GM18519 (cell line): Measurements from ENCODE around the gene SMAP1.

Experiments used
- ATAC-seq: cut with Tn5 transposase; IDR thresholded peaks from one replicate; pipeline ENCODE4 v1.9.1; 2021; ENCODE audit warnings: mild to moderate bottlenecking, moderate library complexity; ENCODE audit not compliant: unreplicated experiment, low FRiP score

Gene SMAP1

DNA sequence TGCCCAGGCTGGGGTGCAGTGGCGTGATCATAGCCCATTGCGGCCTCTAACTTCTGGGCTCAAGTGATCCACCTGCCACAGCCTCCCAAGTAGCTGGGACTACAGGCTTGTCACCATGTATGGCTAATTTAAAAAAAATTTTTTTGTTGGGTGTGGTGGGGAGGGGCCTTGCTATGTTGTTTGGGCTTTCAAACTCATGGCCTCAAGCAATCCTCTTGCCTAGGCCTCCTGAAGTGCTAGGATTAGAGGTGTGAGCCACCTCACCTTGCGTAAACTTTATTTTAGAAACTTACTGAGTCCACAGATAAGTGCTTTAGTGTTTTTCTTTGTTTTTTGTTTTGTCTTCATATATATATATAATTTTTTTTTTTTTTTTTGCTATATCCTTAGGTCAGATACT is 9.1 kb downstream of the SMAP1 start:
- no peak for ATAC-seq

GRCh38 chr6:70680396-70680795 is 12.7 kb downstream of the SMAP1 start:
- no peak for ATAC-seq

GRCh38 chr6:70684794-70685493 is 17.3 kb downstream of the SMAP1 start:
- no peak for ATAC-seq

DNA sequence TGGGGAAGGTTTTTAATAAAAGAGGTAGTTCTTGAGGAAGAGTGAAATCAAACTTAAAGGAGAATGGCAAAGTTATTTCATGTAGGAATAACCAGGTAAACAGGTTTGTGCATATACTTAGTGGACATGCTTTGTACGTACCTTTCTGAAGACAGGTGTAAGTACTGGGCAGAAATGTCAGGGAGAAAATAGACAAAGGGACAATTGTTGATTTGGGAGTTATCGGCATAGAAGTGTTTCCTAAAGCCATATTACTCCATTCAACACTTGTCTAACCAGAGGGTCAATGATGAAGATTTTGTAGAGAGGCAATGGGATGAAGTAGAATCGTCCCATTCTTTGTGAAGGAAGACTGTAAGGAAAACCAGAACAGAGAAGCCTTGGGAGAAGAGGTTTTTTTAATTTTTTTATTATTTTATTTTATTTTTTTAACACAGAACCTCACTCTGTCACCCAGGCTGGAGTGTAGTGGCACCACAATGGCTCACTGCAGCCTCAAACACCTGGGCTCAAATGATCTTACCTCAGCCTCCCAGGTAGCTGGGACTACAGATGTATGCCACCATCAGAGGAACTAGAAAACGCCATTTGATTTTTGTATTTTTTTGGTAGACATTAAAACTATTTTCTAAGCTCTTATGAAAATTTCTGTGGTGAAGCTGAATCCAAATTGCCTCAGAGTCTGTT is 18.0 kb downstream of the SMAP1 start:
- no peak for ATAC-seq

GRCh38 chr6:70686548-70687133 is 19.0 kb downstream of the SMAP1 start:
- no peak for ATAC-seq

GRCh38 chr6:70693887-70694286 is 26.2 kb downstream of the SMAP1 start:
- ATAC-seq: no peak

DNA sequence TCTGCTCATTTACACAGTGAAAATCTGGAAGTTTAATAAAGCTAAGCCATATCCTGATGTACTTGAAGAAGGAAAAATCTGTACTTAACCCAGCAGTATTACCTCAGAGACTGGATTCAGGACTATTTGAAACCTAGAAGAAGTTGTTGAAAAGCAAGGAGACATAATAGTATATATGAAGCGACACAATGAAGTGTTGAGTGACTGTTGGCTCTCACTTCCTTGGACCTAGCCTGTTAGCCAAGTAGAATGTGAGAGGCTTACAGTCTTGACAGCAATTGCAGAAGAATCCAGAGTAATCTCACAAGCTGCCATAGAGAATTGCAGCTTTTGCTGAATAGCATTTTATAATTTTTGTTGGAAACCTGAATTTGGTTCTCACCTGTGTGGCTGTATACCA is 26.7 kb downstream of the SMAP1 start:
- ATAC-seq: no peak

GRCh38 chr6:70700922-70701876 is 33.5 kb downstream of the SMAP1 start:
- ATAC-seq: no peak

DNA sequence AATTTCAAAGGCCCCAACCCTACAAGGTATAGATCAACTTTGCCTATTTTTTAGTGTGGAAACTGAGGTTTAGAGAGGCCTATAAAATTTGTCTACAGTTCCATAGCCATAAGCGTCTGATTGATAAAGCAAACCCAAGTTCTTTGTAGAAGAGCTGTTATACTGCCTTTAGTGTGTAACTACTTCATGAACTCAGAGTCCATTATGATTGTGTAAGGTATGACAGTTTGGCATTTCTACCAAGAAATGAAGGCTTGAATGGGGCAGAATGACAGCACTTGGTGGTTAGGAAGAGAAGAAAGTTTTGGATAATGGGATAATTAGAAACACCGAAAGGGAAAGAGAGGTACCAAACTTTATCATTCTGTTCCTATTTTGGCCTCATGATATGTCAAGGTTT is 38.1 kb downstream of the SMAP1 start:
- no peak for ATAC-seq

GRCh38 chr6:70706491-70707123 is 38.9 kb downstream of the SMAP1 start:
- ATAC-seq: no peak

DNA sequence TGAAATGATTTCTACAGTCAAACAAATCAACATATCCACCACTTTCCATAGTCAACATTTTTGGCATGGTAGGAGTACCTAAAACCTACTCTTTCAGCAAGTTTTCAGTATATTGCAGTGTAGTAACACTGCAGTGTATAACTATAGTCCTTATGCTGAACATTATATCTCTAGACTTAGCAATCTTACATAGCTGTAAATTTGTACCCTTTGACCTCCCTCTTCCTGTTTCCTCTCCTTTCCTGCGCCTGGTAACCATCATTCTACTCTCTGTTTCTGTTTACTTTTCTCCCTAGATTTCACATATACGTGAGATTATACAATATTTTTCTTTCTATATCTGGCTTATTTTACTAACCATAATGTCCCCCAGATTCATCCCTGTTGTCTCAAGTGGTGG is 40.2 kb downstream of the SMAP1 start:
- ATAC-seq: no peak

- no peak for ATAC-seq
These were observed 40.8 kb downstream of the SMAP1 start for GRCh38 chr6:70708448-70708847.

GRCh38 chr6:70709826-70710225 is 42.1 kb downstream of the SMAP1 start:
- ATAC-seq: no peak

DNA sequence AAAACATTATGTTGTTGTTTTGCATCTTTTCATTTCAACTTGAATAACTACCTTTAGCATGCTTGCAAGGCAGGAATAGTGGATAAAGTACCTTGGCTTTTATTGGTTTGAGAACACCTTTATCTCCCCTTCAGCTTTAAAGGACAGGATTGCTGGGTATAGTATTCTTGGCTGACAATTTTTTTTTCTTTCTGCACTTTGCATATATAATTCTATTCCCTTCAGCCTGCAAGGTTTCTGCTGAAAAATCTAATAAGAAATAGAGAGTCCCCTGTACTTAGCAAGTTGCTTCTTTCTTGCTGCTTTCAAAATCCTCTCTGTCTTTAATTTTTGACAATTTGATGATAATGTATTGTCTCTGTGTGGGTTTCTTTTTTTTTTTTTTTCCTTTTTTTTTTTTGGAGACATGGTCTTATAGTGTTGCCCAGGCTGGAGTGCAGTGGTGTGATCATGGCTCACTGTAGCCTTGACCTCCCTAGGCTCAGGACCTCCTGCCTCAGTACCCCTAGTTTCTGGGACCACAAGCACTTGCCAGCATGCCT is 47.1 kb downstream of the SMAP1 start:
- ATAC-seq: no peak

GRCh38 chr6:70717038-70717801 is 49.5 kb downstream of the SMAP1 start:
- ATAC-seq: no peak

DNA sequence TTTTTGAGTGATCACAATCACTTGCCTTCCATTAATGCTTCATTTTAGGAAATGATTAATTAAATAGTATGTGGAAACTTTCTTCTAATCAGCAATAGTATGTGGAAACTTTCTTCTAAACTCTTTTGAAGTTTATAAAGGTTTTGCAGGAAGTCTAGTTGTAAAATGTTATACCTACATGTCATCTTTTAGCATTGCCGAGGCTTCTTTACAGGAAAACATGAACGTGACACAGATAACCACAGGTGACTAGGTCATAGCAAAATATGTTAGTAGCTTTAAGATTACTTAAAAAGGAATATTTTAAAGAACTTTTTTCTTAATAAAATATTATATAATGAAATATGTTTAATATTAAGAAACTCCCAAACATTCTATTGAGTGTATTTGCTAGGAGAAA is 56.8 kb downstream of the SMAP1 start:
- no peak for ATAC-seq

DNA sequence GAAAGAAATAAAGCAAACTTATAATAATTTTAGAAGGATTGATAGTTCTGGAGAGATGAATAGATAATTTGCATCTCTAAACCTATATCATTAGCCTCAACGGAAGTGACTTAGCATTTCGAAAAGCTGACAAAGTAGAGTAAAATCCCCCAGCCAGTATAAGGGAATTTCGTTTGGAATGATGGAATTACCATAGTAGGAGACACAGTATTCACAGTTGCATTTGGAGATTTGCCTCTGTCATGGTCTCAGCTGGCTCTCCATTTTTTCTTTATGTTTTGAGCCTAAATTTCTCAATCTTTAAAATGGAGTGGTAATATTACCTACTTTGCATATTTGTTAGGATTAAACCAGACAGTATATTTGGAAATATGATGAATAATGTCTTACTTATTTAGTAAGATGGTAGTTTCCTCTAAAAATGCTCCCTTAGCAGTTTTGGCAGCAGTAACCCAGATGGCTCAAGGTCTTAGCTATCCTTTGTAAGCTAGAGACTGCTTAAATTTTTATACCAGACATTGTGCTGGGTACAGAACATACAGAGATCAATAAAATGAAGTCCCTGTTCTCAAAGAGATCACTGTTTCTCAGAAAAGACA is 58.2 kb downstream of the SMAP1 start:
- no peak for ATAC-seq

- no peak for ATAC-seq
These were observed 66.7 kb downstream of the SMAP1 start for GRCh38 chr6:70734381-70734780.

GRCh38 chr6:70734979-70735378 is 67.3 kb downstream of the SMAP1 start:
- no peak for ATAC-seq
